ENCODE results near the gene ARSK. TPM values are rescaled to one million over a fixed set of nuclear protein-coding genes. Genes with fewer than 3 reads are reported as not detected.

The ARSK gene
- total RNA-seq, 1 experiment from 2014 or later: 8.5 TPM

- H3K4me2 ChIP-seq (ENCODE audit: insufficient read depth, insufficient read length, low read length): peak within 1 kb of the TSS; percentile 62
- peak within 1 kb of the TSS; percentile 62 to 84 for H3K4me3 Mint-ChIP-seq
- H3K56ac ChIP-seq (ENCODE audit: insufficient read length, low read depth, low read length): no peak within 1 kb of the TSS
- H4K20me1 ChIP-seq (ENCODE audit: control insufficient read depth, insufficient read depth, insufficient read length): no peaks in the 10 kb centered on the region
- H3K27ac Mint-ChIP-seq: no peak within 1 kb of the TSS
- H3K27me3 Mint-ChIP-seq (ENCODE audit: low read depth): peaks cover 68% of the 10 kb centered on the region
- H3K23me2 ChIP-seq (ENCODE audit: insufficient read length, low read depth, low read length, poor library complexity, severe bottlenecking): peaks cover 13% of the 10 kb centered on the region
- H2AFZ ChIP-seq (ENCODE audit: low read length): no peak within 1 kb of the TSS
- H3K18ac ChIP-seq (ENCODE audit: insufficient read length, low read depth, low read length): peak within 1 kb of the TSS; percentile 18
- H2BK120ac ChIP-seq (ENCODE audit: low read depth, low read length, poor library complexity, severe bottlenecking): no peak within 1 kb of the TSS
- peaks cover 0 to 5% of the 10 kb centered on the region in 2 experiments; a peak in 2 of 5 replicates for H3K9me3 Mint-ChIP-seq
- no peaks in the 10 kb centered on the region for H3K79me2 ChIP-seq (ENCODE audit: insufficient read depth, low read length)
- H3K4ac ChIP-seq (ENCODE audit: low read depth, low read length): no peak within 1 kb of the TSS
- no peak within 1 kb of the TSS for H2BK20ac ChIP-seq (ENCODE audit: low read depth, low read length, poor library complexity, severe bottlenecking)
- H3K23ac ChIP-seq (ENCODE audit: insufficient read length, low read depth, low read length): no peak within 1 kb of the TSS
- no peak within 1 kb of the TSS for H3K9ac ChIP-seq (ENCODE audit: extremely low read depth, insufficient read length, low read length)
- peaks cover 23% of the 10 kb centered on the region for H3K27me3 ChIP-seq (ENCODE audit: insufficient read depth, low read length)
- H4K5ac ChIP-seq (ENCODE audit: insufficient read length, low read depth, low read length): no peak within 1 kb of the TSS
- no peak within 1 kb of the TSS for H2AK5ac ChIP-seq (ENCODE audit: insufficient read length, low read length)
- peaks cover 14% of the 10 kb centered on the region in 2 experiments for H3K4me1 Mint-ChIP-seq
- H3T11ph ChIP-seq (ENCODE audit: low read length): no peak within 1 kb of the TSS
- peak; percentile 68 for DNase-seq
- H3K4me1 ChIP-seq (ENCODE audit: insufficient read depth, low read length): no peaks in the 10 kb centered on the region
- no peak within 1 kb of the TSS for H4K91ac ChIP-seq (ENCODE audit: insufficient read length, low read depth, low read length)
- H3K79me1 ChIP-seq (ENCODE audit: insufficient read depth, low read depth, low read length, poor library complexity, severe bottlenecking): no peaks in the 10 kb centered on the region
- no peaks in the 10 kb centered on the region for H3K9me3 ChIP-seq (ENCODE audit: control insufficient read depth, low read depth, low read length)
- no peak within 1 kb of the TSS for H2BK5ac ChIP-seq (ENCODE audit: insufficient read length, low read length)
- no peak within 1 kb of the TSS for H3K27ac ChIP-seq (ENCODE audit: insufficient read length, low read depth, low read length)
- H2BK15ac ChIP-seq (ENCODE audit: low read depth, low read length): no peak within 1 kb of the TSS
- H3K36me3 Mint-ChIP-seq (ENCODE audit: insufficient read depth in 1 of 3, low read depth in 3 of 3): peaks cover 0 to 3% (median 0%) of the 10 kb centered on the region in 3 experiments; a peak in 2 of 7 replicates
- no peak within 1 kb of the TSS for H2BK12ac ChIP-seq (ENCODE audit: insufficient read length, low read depth, low read length)
- H3K14ac ChIP-seq (ENCODE audit: insufficient read depth, low read length): no peak within 1 kb of the TSS; the same call in 1 of the 2 replicates
- H4K8ac ChIP-seq (replicated peaks; ENCODE audit: insufficient read length, low read depth, low read length): no peak within 1 kb of the TSS
- no CpG with 5 or more reads among the region's 85 CpGs for WGBS (ENCODE audit: extremely low coverage, insufficient read length, low lambda C conversion rate)
- no peak for TF ChIP-seq CTCF (conservative IDR thresholded peaks at IDR 0.05)
Measured at GRCh38 chr5:95620030-95620869, 65.3 kb downstream of the ARSK start, which contains the start of gene GPR150. Gene GPR150 (plus strand): TSS chr5:95620087. CDS start chr5:95620276, 189 bp downstream.

Measured in H9 (cell line).